ENCODE data around the gene NTN1.

Gene NTN1

DNA sequence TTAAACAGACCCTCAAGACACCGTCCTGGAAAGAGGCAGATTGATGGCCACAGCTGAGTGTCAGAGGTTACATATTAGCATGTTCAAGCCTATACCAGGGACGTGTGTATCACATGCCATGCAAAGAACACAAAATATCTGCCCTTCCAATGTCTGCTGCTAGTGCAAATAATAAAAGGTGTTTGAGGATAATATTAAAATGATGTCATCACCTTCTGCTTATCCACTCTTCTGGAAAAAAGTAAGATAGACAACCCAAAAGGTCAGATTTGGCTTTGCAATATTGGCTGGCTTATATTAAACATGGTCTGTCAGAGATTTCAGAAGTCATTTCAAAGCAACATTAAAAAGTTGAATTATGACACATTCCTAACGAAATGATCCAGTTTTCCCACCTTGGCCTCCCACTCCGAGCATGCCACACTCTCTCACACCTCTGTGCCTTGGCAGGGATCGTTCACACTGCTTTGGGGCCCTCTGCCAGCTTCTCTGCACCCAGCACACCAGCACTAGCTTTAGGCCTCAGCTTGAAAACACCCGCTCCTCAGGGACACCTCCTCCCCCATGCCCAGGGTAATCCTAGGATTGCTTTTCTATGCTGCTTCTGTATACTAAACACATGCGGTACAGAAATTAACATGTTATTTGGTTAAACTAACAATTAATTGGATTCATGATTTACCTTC, 248.2 kb downstream of the NTN1 start:
- POLR2A ChIA-PET, result no interaction called here
- no peaks in the 10 kb centered on the region for H3K9me3 ChIP-seq (ENCODE audit: control insufficient read depth, insufficient read depth, low read depth, low read length)
- no peaks in the 10 kb centered on the region for H3K36me3 ChIP-seq (ENCODE audit: control insufficient read depth in 2 of 2, insufficient read depth in 1 of 2, low read length in 2 of 2)
- no peak for TF ChIP-seq ZNF629 (tag by site-specific recombination; IDR thresholded peaks at IDR 0.05)
- TF ChIP-seq, protein P1, sequence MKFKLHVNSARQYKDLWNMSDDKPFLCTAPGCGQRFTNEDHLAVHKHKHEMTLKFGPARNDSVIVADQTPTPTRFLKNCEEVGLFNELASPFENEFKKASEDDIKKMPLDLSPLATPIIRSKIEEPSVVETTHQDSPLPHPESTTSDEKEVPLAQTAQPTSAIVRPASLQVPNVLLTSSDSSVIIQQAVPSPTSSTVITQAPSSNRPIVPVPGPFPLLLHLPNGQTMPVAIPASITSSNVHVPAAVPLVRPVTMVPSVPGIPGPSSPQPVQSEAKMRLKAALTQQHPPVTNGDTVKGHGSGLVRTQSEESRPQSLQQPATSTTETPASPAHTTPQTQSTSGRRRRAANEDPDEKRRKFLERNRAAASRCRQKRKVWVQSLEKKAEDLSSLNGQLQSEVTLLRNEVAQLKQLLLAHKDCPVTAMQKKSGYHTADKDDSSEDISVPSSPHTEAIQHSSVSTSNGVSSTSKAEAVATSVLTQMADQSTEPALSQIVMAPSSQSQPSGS (tag by site-specific recombination; IDR thresholded peaks at IDR 0.05; ENCODE audit: low read depth), result peak; percentile 74
- CTCF ChIA-PET, result interaction anchor here (0.7 kb wide), 2 partner anchors 11 to 194 kb away, joined by 3 read pairs; no protein-coding TSS in a partner anchor
- H3K4me3 ChIP-seq (ENCODE audit: low read depth, low read length), result no peak overlapping the region
- H3K4me1 ChIP-seq (ENCODE audit: control insufficient read depth, insufficient read depth, low read length), result no peaks in the 10 kb centered on the region
- H3K27ac ChIP-seq (ENCODE audit: extremely low read depth, low read depth, low read length), result no peak overlapping the region

DNA sequence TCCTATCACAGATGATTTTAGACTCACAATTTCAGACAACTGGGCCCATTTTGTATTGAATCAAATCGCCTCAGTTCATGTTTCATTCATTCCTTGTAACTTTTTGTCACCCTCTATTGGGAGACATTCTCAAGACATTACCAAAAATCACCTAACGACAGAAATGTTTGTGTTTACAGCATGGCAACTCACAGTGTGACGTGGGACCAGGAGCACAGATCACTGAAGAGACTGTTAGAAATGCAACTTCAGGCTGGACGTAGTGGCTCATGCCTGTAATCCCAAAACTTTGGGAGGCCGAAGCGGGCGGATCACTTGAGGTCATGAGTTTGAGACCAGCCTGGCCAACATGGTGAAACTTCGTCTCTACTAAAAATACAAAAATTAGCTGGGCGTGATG, 249.6 kb downstream of the NTN1 start:
- Histone ChIP-seq H3K27ac (ENCODE audit: extremely low read depth, low read depth, low read length) (no peak overlapping the region), H3K9me3 (ENCODE audit: control insufficient read depth, insufficient read depth, low read depth, low read length) (no peaks in the 10 kb centered on the region), H3K4me3 (ENCODE audit: low read depth, low read length) (no peak overlapping the region), H3K36me3 (ENCODE audit: control insufficient read depth in 2 of 2, insufficient read depth in 1 of 2, low read length in 2 of 2) (no peaks in the 10 kb centered on the region), H3K4me1 (ENCODE audit: control insufficient read depth, insufficient read depth, low read length) (no peaks in the 10 kb centered on the region)
- CTCF ChIA-PET, result no interaction called here
- TF ChIP-seq ZNF37A (tag by site-specific recombination; IDR thresholded peaks at IDR 0.05) (no peak), ZFP41 (tag by site-specific recombination; IDR thresholded peaks at IDR 0.05; ENCODE audit: borderline replicate concordance) (no peak), ZNF639 (tag by site-specific recombination; IDR thresholded peaks at IDR 0.05) (no peak), KLF8 (tag by site-specific recombination; IDR thresholded peaks at IDR 0.05) (no peak), ZNF335 (tag by site-specific recombination; conservative IDR thresholded peaks at IDR 0.05) (no peak), ZIC2 (tag by site-specific recombination; IDR thresholded peaks at IDR 0.05) (no peak), TCF7L2 (IDR thresholded peaks at IDR 0.05; ENCODE audit: borderline replicate concordance, low read depth, low read length) (no peak)
- TF ChIP-seq, protein P2, sequence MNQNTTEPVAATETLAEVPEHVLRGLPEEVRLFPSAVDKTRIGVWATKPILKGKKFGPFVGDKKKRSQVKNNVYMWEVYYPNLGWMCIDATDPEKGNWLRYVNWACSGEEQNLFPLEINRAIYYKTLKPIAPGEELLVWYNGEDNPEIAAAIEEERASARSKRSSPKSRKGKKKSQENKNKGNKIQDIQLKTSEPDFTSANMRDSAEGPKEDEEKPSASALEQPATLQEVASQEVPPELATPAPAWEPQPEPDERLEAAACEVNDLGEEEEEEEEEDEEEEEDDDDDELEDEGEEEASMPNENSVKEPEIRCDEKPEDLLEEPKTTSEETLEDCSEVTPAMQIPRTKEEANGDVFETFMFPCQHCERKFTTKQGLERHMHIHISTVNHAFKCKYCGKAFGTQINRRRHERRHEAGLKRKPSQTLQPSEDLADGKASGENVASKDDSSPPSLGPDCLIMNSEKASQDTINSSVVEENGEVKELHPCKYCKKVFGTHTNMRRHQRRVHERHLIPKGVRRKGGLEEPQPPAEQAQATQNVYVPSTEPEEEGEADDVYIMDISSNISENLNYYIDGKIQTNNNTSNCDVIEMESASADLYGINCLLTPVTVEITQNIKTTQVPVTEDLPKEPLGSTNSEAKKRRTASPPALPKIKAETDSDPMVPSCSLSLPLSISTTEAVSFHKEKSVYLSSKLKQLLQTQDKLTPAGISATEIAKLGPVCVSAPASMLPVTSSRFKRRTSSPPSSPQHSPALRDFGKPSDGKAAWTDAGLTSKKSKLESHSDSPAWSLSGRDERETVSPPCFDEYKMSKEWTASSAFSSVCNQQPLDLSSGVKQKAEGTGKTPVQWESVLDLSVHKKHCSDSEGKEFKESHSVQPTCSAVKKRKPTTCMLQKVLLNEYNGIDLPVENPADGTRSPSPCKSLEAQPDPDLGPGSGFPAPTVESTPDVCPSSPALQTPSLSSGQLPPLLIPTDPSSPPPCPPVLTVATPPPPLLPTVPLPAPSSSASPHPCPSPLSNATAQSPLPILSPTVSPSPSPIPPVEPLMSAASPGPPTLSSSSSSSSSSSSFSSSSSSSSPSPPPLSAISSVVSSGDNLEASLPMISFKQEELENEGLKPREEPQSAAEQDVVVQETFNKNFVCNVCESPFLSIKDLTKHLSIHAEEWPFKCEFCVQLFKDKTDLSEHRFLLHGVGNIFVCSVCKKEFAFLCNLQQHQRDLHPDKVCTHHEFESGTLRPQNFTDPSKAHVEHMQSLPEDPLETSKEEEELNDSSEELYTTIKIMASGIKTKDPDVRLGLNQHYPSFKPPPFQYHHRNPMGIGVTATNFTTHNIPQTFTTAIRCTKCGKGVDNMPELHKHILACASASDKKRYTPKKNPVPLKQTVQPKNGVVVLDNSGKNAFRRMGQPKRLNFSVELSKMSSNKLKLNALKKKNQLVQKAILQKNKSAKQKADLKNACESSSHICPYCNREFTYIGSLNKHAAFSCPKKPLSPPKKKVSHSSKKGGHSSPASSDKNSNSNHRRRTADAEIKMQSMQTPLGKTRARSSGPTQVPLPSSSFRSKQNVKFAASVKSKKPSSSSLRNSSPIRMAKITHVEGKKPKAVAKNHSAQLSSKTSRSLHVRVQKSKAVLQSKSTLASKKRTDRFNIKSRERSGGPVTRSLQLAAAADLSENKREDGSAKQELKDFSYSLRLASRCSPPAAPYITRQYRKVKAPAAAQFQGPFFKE (tag by site-specific recombination; IDR thresholded peaks at IDR 0.05; ENCODE audit: borderline replicate concordance), result no peak
- TF ChIP-seq, protein P3, sequence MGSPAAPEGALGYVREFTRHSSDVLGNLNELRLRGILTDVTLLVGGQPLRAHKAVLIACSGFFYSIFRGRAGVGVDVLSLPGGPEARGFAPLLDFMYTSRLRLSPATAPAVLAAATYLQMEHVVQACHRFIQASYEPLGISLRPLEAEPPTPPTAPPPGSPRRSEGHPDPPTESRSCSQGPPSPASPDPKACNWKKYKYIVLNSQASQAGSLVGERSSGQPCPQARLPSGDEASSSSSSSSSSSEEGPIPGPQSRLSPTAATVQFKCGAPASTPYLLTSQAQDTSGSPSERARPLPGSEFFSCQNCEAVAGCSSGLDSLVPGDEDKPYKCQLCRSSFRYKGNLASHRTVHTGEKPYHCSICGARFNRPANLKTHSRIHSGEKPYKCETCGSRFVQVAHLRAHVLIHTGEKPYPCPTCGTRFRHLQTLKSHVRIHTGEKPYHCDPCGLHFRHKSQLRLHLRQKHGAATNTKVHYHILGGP (tag by site-specific recombination; IDR thresholded peaks at IDR 0.05), result no peak
- TF ChIP-seq, protein P4, sequence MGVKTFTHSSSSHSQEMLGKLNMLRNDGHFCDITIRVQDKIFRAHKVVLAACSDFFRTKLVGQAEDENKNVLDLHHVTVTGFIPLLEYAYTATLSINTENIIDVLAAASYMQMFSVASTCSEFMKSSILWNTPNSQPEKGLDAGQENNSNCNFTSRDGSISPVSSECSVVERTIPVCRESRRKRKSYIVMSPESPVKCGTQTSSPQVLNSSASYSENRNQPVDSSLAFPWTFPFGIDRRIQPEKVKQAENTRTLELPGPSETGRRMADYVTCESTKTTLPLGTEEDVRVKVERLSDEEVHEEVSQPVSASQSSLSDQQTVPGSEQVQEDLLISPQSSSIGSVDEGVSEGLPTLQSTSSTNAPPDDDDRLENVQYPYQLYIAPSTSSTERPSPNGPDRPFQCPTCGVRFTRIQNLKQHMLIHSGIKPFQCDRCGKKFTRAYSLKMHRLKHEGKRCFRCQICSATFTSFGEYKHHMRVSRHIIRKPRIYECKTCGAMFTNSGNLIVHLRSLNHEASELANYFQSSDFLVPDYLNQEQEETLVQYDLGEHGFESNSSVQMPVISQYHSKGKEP (tag by site-specific recombination; IDR thresholded peaks at IDR 0.05), result no peak
- TF ChIP-seq, protein P5, sequence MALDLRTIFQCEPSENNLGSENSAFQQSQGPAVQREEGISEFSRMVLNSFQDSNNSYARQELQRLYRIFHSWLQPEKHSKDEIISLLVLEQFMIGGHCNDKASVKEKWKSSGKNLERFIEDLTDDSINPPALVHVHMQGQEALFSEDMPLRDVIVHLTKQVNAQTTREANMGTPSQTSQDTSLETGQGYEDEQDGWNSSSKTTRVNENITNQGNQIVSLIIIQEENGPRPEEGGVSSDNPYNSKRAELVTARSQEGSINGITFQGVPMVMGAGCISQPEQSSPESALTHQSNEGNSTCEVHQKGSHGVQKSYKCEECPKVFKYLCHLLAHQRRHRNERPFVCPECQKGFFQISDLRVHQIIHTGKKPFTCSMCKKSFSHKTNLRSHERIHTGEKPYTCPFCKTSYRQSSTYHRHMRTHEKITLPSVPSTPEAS (tag by site-specific recombination; IDR thresholded peaks at IDR 0.05), result no peak
- POLR2A ChIA-PET, result no interaction called here

Measured in HEK293 (cell line).